Osteoblast (primary cell): Measurements from ENCODE around the gene ATE1. TPM values are rescaled to one million over a fixed set of nuclear protein-coding genes. Genes with fewer than 3 reads are reported as not detected.

Source experiments
- DNase-seq: peaks from one replicate; pipeline ENCODE4 v3.0.0; 2011; ENCODE audit warnings: low spot score, mixed read lengths; ENCODE audit not compliant: insufficient read length; ENCODE audit errors: missing footprints
- H2AFZ ChIP-seq: 2 replicates; pipeline ENCODE4 v1.6.0; 2011; ENCODE audit warnings: mild to moderate bottlenecking, low read length
- H3K27ac ChIP-seq: 2 replicates; pipeline ENCODE4 v1.5.1; 2011; ENCODE audit warnings: mild to moderate bottlenecking, low read depth, low read length, moderate library complexity
- H3K27me3 ChIP-seq: 2 replicates; pipeline ENCODE4 v1.6.0; 2012; ENCODE audit warnings: mild to moderate bottlenecking, control low read depth, inconsistent platforms, low read length, moderate library complexity; ENCODE audit not compliant: insufficient read depth
- H3K36me3 ChIP-seq: 2 replicates; pipeline ENCODE4 v1.5.1; 2011; ENCODE audit warnings: mild to moderate bottlenecking, low read length, control low read depth, moderate library complexity; ENCODE audit not compliant: insufficient read depth
- H3K4me1 ChIP-seq: 2 replicates; pipeline ENCODE4 v1.5.1; 2011; ENCODE audit warnings: mild to moderate bottlenecking, low read length, control low read depth, moderate library complexity; ENCODE audit not compliant: insufficient read depth
- H3K4me2 ChIP-seq: 2 replicates; pipeline ENCODE4 v1.6.0; 2011; ENCODE audit warnings: mild to moderate bottlenecking, low read length; ENCODE audit not compliant: insufficient read depth
- H3K4me3 ChIP-seq: fragments of 200-600 bp; sonication (generic); 3 replicates; pipeline ENCODE4 v1.5.1; 2012; ENCODE audit warnings: mild to moderate bottlenecking, low read length, inconsistent platforms; ENCODE audit not compliant: insufficient read depth
- H3K79me2 ChIP-seq: 2 replicates; pipeline ENCODE4 v1.6.0; 2012; ENCODE audit warnings: mild to moderate bottlenecking, low read length, control low read depth, inconsistent platforms; ENCODE audit not compliant: insufficient read depth
- H3K9me3 ChIP-seq: 2 replicates; pipeline ENCODE4 v1.5.1; 2011; ENCODE audit warnings: low read depth, low read length, control low read depth
- H4K20me1 ChIP-seq: 2 replicates; pipeline ENCODE4 v1.6.0; 2012; ENCODE audit warnings: mild to moderate bottlenecking, low read length, control low read depth; ENCODE audit not compliant: insufficient read depth
- total RNA-seq: library from RNA; depleted of rRNA; stranded (reverse); fragments of >200 nt; gene quantifications from 2 replicates; pipeline ENCODE4 v1.2.3, GENCODE V29; 2012
- TF ChIP-seq, protein P1 (sequence below): IDR thresholded peaks from 2 replicates; pipeline ENCODE4 v1.5.1; 2011; ENCODE audit warnings: mild to moderate bottlenecking, low read depth, low read length, moderate library complexity; ENCODE audit errors: extremely low read depth

The ATE1 gene
- total RNA-seq, 1 donor: 21.0 TPM

- no peak overlapping the region for H3K27ac ChIP-seq
- no peak for DNase-seq
- H3K79me2 ChIP-seq: no peaks in the 10 kb centered on the region
Measured at GRCh38 chr10:121862649-121863048, 65.2 kb downstream of the ATE1 start.

DNA sequence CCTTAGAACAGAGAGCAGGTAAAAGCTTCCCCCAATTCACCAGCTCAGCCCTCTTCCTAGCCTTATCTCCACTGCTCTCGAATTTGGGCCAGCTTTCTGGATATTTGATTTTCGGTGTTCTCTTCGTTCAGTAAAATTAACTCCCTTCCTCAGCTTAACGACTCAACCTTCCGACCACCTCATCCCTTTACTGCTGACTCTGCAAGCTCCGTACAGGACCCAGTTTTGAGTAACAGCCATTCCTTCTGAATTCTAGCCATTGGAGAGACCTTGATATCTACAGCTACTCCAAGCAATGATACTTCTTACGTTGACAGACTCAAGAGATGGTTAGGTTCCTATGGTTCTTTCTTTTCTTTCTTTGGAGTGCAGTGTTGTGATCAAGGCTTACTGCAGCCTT, 65.8 kb downstream of the ATE1 start:
- Histone ChIP-seq H3K4me2 (no peak overlapping the region), H3K27me3 (no peaks in the 10 kb centered on the region), H3K27ac (no peak overlapping the region), H3K79me2 (no peaks in the 10 kb centered on the region), H4K20me1 (no peaks in the 10 kb centered on the region), H3K4me1 (no peaks in the 10 kb centered on the region), H3K9me3 (no peaks in the 10 kb centered on the region), H3K4me3 (no peak overlapping the region), H2AFZ (no peak overlapping the region), H3K36me3 (peaks cover 2% of the 10 kb centered on the region)
- TF ChIP-seq, protein P1, sequence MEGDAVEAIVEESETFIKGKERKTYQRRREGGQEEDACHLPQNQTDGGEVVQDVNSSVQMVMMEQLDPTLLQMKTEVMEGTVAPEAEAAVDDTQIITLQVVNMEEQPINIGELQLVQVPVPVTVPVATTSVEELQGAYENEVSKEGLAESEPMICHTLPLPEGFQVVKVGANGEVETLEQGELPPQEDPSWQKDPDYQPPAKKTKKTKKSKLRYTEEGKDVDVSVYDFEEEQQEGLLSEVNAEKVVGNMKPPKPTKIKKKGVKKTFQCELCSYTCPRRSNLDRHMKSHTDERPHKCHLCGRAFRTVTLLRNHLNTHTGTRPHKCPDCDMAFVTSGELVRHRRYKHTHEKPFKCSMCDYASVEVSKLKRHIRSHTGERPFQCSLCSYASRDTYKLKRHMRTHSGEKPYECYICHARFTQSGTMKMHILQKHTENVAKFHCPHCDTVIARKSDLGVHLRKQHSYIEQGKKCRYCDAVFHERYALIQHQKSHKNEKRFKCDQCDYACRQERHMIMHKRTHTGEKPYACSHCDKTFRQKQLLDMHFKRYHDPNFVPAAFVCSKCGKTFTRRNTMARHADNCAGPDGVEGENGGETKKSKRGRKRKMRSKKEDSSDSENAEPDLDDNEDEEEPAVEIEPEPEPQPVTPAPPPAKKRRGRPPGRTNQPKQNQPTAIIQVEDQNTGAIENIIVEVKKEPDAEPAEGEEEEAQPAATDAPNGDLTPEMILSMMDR: no peak
- DNase-seq: no peak

More at GRCh38 chr10:121862649-121863048, 65.2 kb downstream of the ATE1 start:
- Histone ChIP-seq H3K27me3 (no peaks in the 10 kb centered on the region), H3K4me1 (no peaks in the 10 kb centered on the region), H3K36me3 (peaks cover 2% of the 10 kb centered on the region), H3K9me3 (no peaks in the 10 kb centered on the region), H4K20me1 (no peaks in the 10 kb centered on the region), H3K4me3 (no peak overlapping the region), H2AFZ (no peak overlapping the region), H3K4me2 (no peak overlapping the region)
- TF ChIP-seq, protein P1: no peak

- no peak overlapping the region for H3K4me2 ChIP-seq
- H3K4me1 ChIP-seq: no peaks in the 10 kb centered on the region
- no peak for DNase-seq
- TF ChIP-seq, protein P1: no peak
- no peaks in the 10 kb centered on the region for H3K79me2 ChIP-seq
- no peaks in the 10 kb centered on the region for H3K9me3 ChIP-seq
- no peak overlapping the region for H3K4me3 ChIP-seq
- H3K27me3 ChIP-seq: no peaks in the 10 kb centered on the region
- H2AFZ ChIP-seq: no peak overlapping the region
- no peaks in the 10 kb centered on the region for H4K20me1 ChIP-seq
- H3K36me3 ChIP-seq: peaks cover 2% of the 10 kb centered on the region
- no peak overlapping the region for H3K27ac ChIP-seq
Measured at GRCh38 chr10:121860810-121861209, 67.0 kb downstream of the ATE1 start.

GRCh38 chr10:121854809-121855445, 72.9 kb downstream of the ATE1 start:
- Histone ChIP-seq H3K4me2 (no peak overlapping the region), H3K9me3 (no peaks in the 10 kb centered on the region), H3K27ac (no peak overlapping the region), H3K79me2 (no peaks in the 10 kb centered on the region), H2AFZ (no peak overlapping the region), H4K20me1 (no peaks in the 10 kb centered on the region), H3K27me3 (no peaks in the 10 kb centered on the region), H3K36me3 (no peaks in the 10 kb centered on the region), H3K4me3 (no peak overlapping the region), H3K4me1 (no peaks in the 10 kb centered on the region)
- TF ChIP-seq, protein P1: no peak
- no peak for DNase-seq
